CD4-positive, alpha-beta T cell (primary cell): ENCODE results near the gene ISYNA1. TPM values are rescaled to one million over a fixed set of nuclear protein-coding genes. Genes with fewer than 3 reads are reported as not detected.

Experiments used
- ATAC-seq: fragments of 200-7000 bp; cut with Tn5 transposase; one replicate; pipeline ENCODE4 v1.10.0; 2022; ENCODE audit warnings: mild to moderate bottlenecking; ENCODE audit not compliant: poor library complexity
- CTCF ChIA-PET: fragments of 350-600 bp; sonication (Branson Sonifier 250); formaldehyde crosslinking; loops from one replicate; lab custom pipeline; 2021; ENCODE audit warnings: antibody characterized with exemption, inconsistent platforms; lab: Charles Lee
- POLR2A ChIA-PET: fragments of 350-600 bp; sonication (Branson Sonifier 250); formaldehyde crosslinking; loops from one replicate; lab custom pipeline; 2021; ENCODE audit warnings: antibody characterized with exemption, inconsistent platforms; lab: Charles Lee
- DNase-seq, 14 experiments: peaks; one replicate each; pipeline ENCODE4 v3.0.0-alpha.2; 2013 to 2020; ENCODE audit warnings: mixed read lengths in 2 of 14
- H3K27ac ChIP-seq, 2 donors: one replicate each; pipeline versions ENCODE4 v1.5.1 to v1.7.0; 2013; ENCODE audit warnings: low read length in 2 of 2, low read depth in 1 of 2, mild to moderate bottlenecking in 1 of 2
- H3K27me3 ChIP-seq, 2 experiments: 1 replicate in 1 of 2; 2 replicates in 1 of 2; pipeline versions ENCODE4 v1.6.1 to v1.7.0; 2013; ENCODE audit warnings: low read length in 2 of 2, control low read depth in 1 of 2, mild to moderate bottlenecking in 1 of 2, moderate library complexity in 1 of 2; ENCODE audit not compliant: insufficient read depth in 2 of 2, control insufficient read depth in 1 of 2
- H3K36me3 ChIP-seq: one replicate; pipeline ENCODE4 v1.6.1; 2013; ENCODE audit warnings: low read length, control low read depth; ENCODE audit not compliant: insufficient read depth
- H3K4me1 ChIP-seq: one replicate; pipeline ENCODE4 v1.6.1; 2013; ENCODE audit warnings: low read length, control low read depth; ENCODE audit not compliant: insufficient read depth
- H3K4me3 ChIP-seq: one replicate; pipeline ENCODE4 v1.5.1; 2013; ENCODE audit warnings: mild to moderate bottlenecking, low read length, moderate library complexity
- H3K9me3 ChIP-seq, 2 experiments: 1 replicate in 1 of 2; 2 replicates in 1 of 2; pipeline versions ENCODE4 v1.6.1 to v1.7.0; 2013; ENCODE audit warnings: low read length in 2 of 2, mild to moderate bottlenecking in 2 of 2, control low read depth in 1 of 2, moderate library complexity in 1 of 2; ENCODE audit not compliant: control insufficient read depth in 1 of 2, insufficient read depth in 1 of 2
- H3K27ac Mint-ChIP-seq: one replicate; pipeline ENCODE4 v1.8.0; 2020; ENCODE audit warnings: mixed read lengths
- H3K27me3 Mint-ChIP-seq: one replicate; pipeline ENCODE4 v1.8.0; 2021; ENCODE audit warnings: mixed read lengths
- H3K36me3 Mint-ChIP-seq: one replicate; pipeline ENCODE4 v1.8.0; 2021; ENCODE audit warnings: low read depth, mixed read lengths
- H3K4me1 Mint-ChIP-seq: one replicate; pipeline ENCODE4 v1.8.0; 2021; ENCODE audit warnings: low read depth, mixed read lengths
- H3K4me3 Mint-ChIP-seq: one replicate; pipeline ENCODE4 v1.8.0; 2020; ENCODE audit warnings: mild to moderate bottlenecking, mixed read lengths
- H3K9me3 Mint-ChIP-seq: one replicate; pipeline ENCODE4 v1.8.0; 2020; ENCODE audit warnings: mixed read lengths
- CTCF ChIP-seq: fragments of 200-600 bp; IDR thresholded peaks from one replicate; pipeline ENCODE4 v1.8.0; 2022; ENCODE audit warnings: antibody characterized with exemption, mild to moderate bottlenecking
- intact Hi-C, 2 experiments: fragments of 100-400 bp; cut with DNase I in 1 of 2; cut with micrococcal nuclease in 1 of 2; formaldehyde crosslinking; loops; one replicate each; pipeline versions ENCODE4 v1.15.1 to v1.9.0; 2023 to 2025; cut with DNase I, micrococcal nuclease
- total RNA-seq, 174 experiments: library from RNA in 2 of 174; stranded (reverse) in 2 of 174; gene quantifications; one replicate each; pipeline ENCODE4 v1.2.3 and lab custom pipeline; 2021 to 2026

ISYNA1 gene
- total RNA-seq, 2 experiments from 2014 or later = 34.1 to 41.3 TPM

- H3K27ac Mint-ChIP-seq = no peak overlapping the region
- H3K9me3 Mint-ChIP-seq = no peaks in the 10 kb centered on the region
- DNase-seq (peak in 1 of 14 experiments; percentile 14), ATAC-seq (no peak)
- Histone ChIP-seq H3K27ac (no peak overlapping the region), H3K27me3 (peaks cover 23 to 32% of the 10 kb centered on the region in 2 experiments), H3K36me3 (no peaks in the 10 kb centered on the region), H3K4me3 (peak overlapping the region; percentile 38), H3K4me1 (peaks cover 10% of the 10 kb centered on the region), H3K9me3 (peaks cover 0 to 7% of the 10 kb centered on the region in 2 experiments)
- ChIA-PET CTCF (interaction anchor here (2.1 kb wide), 1 partner anchor 8 kb away, joined by 8 read pairs; no protein-coding TSS in a partner anchor), POLR2A (no interaction called here)
- H3K4me1 Mint-ChIP-seq = no peaks in the 10 kb centered on the region
- TF ChIP-seq CTCF = no peak
- intact Hi-C loops = no loop called here
- H3K27me3 Mint-ChIP-seq = peaks cover 33% of the 10 kb centered on the region
- no peaks in the 10 kb centered on the region for H3K36me3 Mint-ChIP-seq
- H3K4me3 Mint-ChIP-seq = no peak overlapping the region
Measured at GRCh38 chr19:18396471-18397241, 41.3 kb downstream of the ISYNA1 start.

GRCh38 chr19:18393836-18394235 lies 44.1 kb downstream of the ISYNA1 start:
- ATAC-seq (no peak), DNase-seq (peak in 2 of 14 experiments; percentile 37 to 40)
- peaks cover 51% of the 10 kb centered on the region for H3K27me3 Mint-ChIP-seq
- no peaks in the 10 kb centered on the region for H3K36me3 ChIP-seq
- no peak for TF ChIP-seq CTCF
- no peak overlapping the region for H3K27ac Mint-ChIP-seq
- no peaks in the 10 kb centered on the region for H3K36me3 Mint-ChIP-seq
- peaks cover 23 to 32% of the 10 kb centered on the region in 2 experiments for H3K27me3 ChIP-seq
- ChIA-PET POLR2A (no interaction called here), CTCF (no interaction called here)
- H3K4me1 Mint-ChIP-seq = no peaks in the 10 kb centered on the region
- H3K9me3 ChIP-seq = peaks cover 0 to 7% of the 10 kb centered on the region in 2 experiments
- no peak overlapping the region for H3K4me3 Mint-ChIP-seq
- intact Hi-C loops = no loop called here
- H3K4me1 ChIP-seq = peaks cover 11% of the 10 kb centered on the region
- peak overlapping the region; percentile 7 for H3K4me3 ChIP-seq
- H3K9me3 Mint-ChIP-seq = no peaks in the 10 kb centered on the region
- no peak overlapping the region for H3K27ac ChIP-seq

- Histone ChIP-seq H3K27ac (no peak overlapping the region), H3K27me3 (peaks cover 16 to 31% of the 10 kb centered on the region in 2 experiments), H3K9me3 (peaks cover 0 to 7% of the 10 kb centered on the region in 2 experiments), H3K4me3 (peak overlapping the region; percentile 3), H3K36me3 (no peaks in the 10 kb centered on the region), H3K4me1 (peaks cover 20% of the 10 kb centered on the region)
- ATAC-seq (no peak), DNase-seq (no peak)
- intact Hi-C loops = no loop called here
- TF ChIP-seq CTCF = no peak
- H3K27me3 Mint-ChIP-seq = peaks cover 49% of the 10 kb centered on the region
- peaks cover 5% of the 10 kb centered on the region for H3K4me1 Mint-ChIP-seq
- H3K4me3 Mint-ChIP-seq = no peak overlapping the region
- H3K27ac Mint-ChIP-seq = no peak overlapping the region
- ChIA-PET POLR2A (interaction anchor here (0.9 kb wide), 1 partner anchor 24 kb away, joined by 4 read pairs; no protein-coding TSS in a partner anchor), CTCF (interaction anchor here (0.5 kb wide), 1 partner anchor 38 kb away, joined by 3 read pairs; no protein-coding TSS in a partner anchor)
- H3K36me3 Mint-ChIP-seq = no peaks in the 10 kb centered on the region
- no peaks in the 10 kb centered on the region for H3K9me3 Mint-ChIP-seq
Measured at GRCh38 chr19:18392926-18393325, 45.0 kb downstream of the ISYNA1 start.
